K562 (cell line): ENCODE results near the gene MYCBP. TPM values are rescaled to one million over a fixed set of nuclear protein-coding genes. Genes with fewer than 3 reads are reported as not detected.

Source experiments
- ATF6 ChIP-seq: sonication (generic); formaldehyde crosslinking; IDR thresholded peaks from 2 replicates; pipeline ENCODE4 v1.4.0; 2020; ENCODE audit warnings: mild to moderate bottlenecking, missing genetic modification reagents
- E2F8 ChIP-seq: fragments of 450-650 bp; IDR thresholded peaks from 2 replicates; pipeline ENCODE4 v1.7.1; 2018; ENCODE audit warnings: mild to moderate bottlenecking, low read depth; ENCODE audit not compliant: partially characterized antibody
- FOXM1 ChIP-seq, 2 experiments: fragments of 450-650 bp in 1 of 2; sonication (generic) in 1 of 2; formaldehyde crosslinking in 1 of 2; IDR thresholded peaks; 2 replicates each; pipeline versions ENCODE4 v1.6.1 to v1.9.0; 2017 to 2022; ENCODE audit warnings: low read depth in 2 of 2, mild to moderate bottlenecking in 2 of 2, missing genetic modification reagents in 1 of 2, moderate library complexity in 1 of 2
- MAFK ChIP-seq: IDR thresholded peaks from 2 replicates; pipeline ENCODE4 v1.6.1; 2011; ENCODE audit warnings: low read length, improper control_type of control experiment
- NFXL1 ChIP-seq: fragments of 450-650 bp; formaldehyde crosslinking; IDR thresholded peaks from 2 replicates; pipeline ENCODE4 v1.4.0; 2021; ENCODE audit warnings: mild to moderate bottlenecking
- PRMT5 ChIP-seq: sonication (generic); formaldehyde crosslinking; IDR thresholded peaks from 2 replicates; pipeline ENCODE4 v1.5.0; 2020; ENCODE audit warnings: missing genetic modification reagents
- RBFOX2 ChIP-seq: fragments of 200-400 bp; formaldehyde crosslinking; IDR thresholded peaks from 2 replicates; pipeline ENCODE4 v1.6.1; 2017; ENCODE audit warnings: low read depth, mild to moderate bottlenecking, low read length, moderate library complexity
- SFPQ ChIP-seq: fragments of 200-400 bp; formaldehyde crosslinking; IDR thresholded peaks from 2 replicates; pipeline ENCODE4 v1.6.1; 2017; ENCODE audit warnings: mild to moderate bottlenecking, low read depth, low read length, moderate library complexity
- SREBF1 ChIP-seq: fragments of 150-350 bp; IDR thresholded peaks from 2 replicates; pipeline ENCODE4 v1.6.1; 2014; ENCODE audit warnings: antibody characterized with exemption, low read depth, low read length, borderline replicate concordance
- TAF1 ChIP-seq: IDR thresholded peaks from 2 replicates; pipeline ENCODE4 v1.6.1; 2011; ENCODE audit warnings: mild to moderate bottlenecking, low read length, moderate library complexity; ENCODE audit not compliant: insufficient read depth, control insufficient read depth, severe bottlenecking; ENCODE audit errors: extremely low read depth
- TAF7 ChIP-seq: fragments of 450-650 bp; IDR thresholded peaks from 2 replicates; pipeline ENCODE4 v1.6.1; 2016; ENCODE audit warnings: missing genetic modification characterization, missing compliant biosample characterization
- TCFL5 ChIP-seq: fragments of 250-450 bp; sonication (Bioruptor Pico); conservative IDR thresholded peaks from 2 replicates; pipeline ENCODE4 v1.6.1; 2021; ENCODE audit warnings: mild to moderate bottlenecking, moderate library complexity, matching md5 sums
- U2AF1 ChIP-seq: fragments of 200-400 bp; formaldehyde crosslinking; optimal IDR thresholded peaks from 2 replicates; pipeline ENCODE3; 2017; ENCODE audit warnings: mild to moderate bottlenecking, low read depth, low read length, moderate library complexity
- ZNF217 ChIP-seq: sonication (generic); formaldehyde crosslinking; IDR thresholded peaks from 2 replicates; pipeline ENCODE4 v1.8.0; 2022; ENCODE audit warnings: mild to moderate bottlenecking, missing genetic modification reagents
- polyA plus RNA-seq, 8 experiments: library from polyadenylated mRNA; depleted of rRNA in 4 of 8; stranded (reverse) in 5 of 8; unstranded in 3 of 8; fragments of >200 nt; fragmentation: Nextera tagmentation in 2 of 8; fragmentation: Illumina TruSeq in 1 of 8; extraction: Ambion mirVana in 2 of 8; extraction: Trizol in 1 of 8; gene quantifications; 2 replicates each; pipeline versions ENCODE4 v1.2.1 to v1.2.3, GENCODE V29; 2011 to 2014; ENCODE audit warnings: inconsistent platforms in 1 of 8, missing spikeins in 1 of 8
- total RNA-seq, 7 experiments: library from RNA; depleted of rRNA in 6 of 7; stranded (reverse); fragments of >200 nt in 6 of 7; fragmentation: Illumina TruSeq in 2 of 7; extraction: Trizol in 2 of 7; gene quantifications; 2 replicates each; pipeline versions ENCODE4 v1.2.1 to v1.2.3, GENCODE V29; 2011 to 2021; ENCODE audit warnings: low replicate concordance in 1 of 7
- TF ChIP-seq, protein P1 (sequence below): fragments of 250-450 bp; sonication (Bioruptor Pico); IDR thresholded peaks from 2 replicates; pipeline ENCODE4 v1.5.0; 2022; ENCODE audit warnings: mild to moderate bottlenecking
- TF ChIP-seq, protein P2 (sequence below): fragments of 450-650 bp; IDR thresholded peaks from 2 replicates; pipeline ENCODE4 v1.7.0; 2016; ENCODE audit warnings: borderline replicate concordance

The MYCBP gene
- total and polyA plus RNA-seq, 9 of the 15 experiments (the other 6 are each of a cell fraction or from before 2014, with no cell fraction given), result 32.3 to 253 (median 72.9) TPM

DNA sequence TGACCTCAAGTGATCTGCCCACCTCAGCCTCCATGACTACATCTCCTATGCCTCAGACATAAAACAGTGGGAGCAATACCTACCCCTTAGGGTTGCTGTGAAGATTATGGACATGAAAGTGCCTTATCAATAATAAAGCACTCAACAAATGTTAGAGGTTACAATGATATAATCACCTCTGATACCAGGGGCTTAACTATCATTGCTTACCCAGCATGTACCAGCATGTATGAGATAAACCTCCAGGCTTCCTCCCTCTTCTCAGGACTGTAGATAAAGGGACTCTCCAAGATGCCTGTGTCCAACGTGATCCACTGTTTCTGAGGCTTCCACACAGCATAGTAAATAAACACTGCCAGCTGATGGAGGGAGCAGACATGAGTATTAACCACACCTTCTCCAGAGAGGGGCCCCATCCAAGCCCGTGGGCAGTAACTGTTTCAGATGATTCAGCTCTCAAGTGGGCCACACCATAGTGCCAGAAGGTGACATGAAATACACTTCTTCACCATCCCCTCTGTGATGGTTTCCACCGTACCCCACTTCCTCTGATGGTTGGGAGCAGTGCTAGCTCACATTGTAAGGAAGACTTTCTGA lies 42.3 kb upstream of the MYCBP start (continued):
- no peak for TF ChIP-seq SREBF1
- no peak for TF ChIP-seq SFPQ
- TF ChIP-seq FOXM1 (IDR thresholded peaks at IDR 0.05; ENCODE audit: low read depth), result peak; percentile 95
- no peak for TF ChIP-seq FOXM1 (CRISPR knock-in tag; IDR thresholded peaks at IDR 0.05; ENCODE audit: low read depth)
- TF ChIP-seq PRMT5 (CRISPR knock-in tag), result no peak
- no peak for TF ChIP-seq NFXL1 (CRISPR knock-in tag)
- TF ChIP-seq TCFL5, result no peak
- TF ChIP-seq, protein P1, sequence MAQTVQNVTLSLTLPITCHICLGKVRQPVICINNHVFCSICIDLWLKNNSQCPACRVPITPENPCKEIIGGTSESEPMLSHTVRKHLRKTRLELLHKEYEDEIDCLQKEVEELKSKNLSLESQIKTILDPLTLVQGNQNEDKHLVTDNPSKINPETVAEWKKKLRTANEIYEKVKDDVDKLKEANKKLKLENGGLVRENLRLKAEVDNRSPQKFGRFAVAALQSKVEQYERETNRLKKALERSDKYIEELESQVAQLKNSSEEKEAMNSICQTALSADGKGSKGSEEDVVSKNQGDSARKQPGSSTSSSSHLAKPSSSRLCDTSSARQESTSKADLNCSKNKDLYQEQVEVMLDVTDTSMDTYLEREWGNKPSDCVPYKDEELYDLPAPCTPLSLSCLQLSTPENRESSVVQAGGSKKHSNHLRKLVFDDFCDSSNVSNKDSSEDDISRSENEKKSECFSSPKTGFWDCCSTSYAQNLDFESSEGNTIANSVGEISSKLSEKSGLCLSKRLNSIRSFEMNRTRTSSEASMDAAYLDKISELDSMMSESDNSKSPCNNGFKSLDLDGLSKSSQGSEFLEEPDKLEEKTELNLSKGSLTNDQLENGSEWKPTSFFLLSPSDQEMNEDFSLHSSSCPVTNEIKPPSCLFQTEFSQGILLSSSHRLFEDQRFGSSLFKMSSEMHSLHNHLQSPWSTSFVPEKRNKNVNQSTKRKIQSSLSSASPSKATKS (CRISPR knock-in tag), result no peak
- TF ChIP-seq TAF1, result no peak
- TF ChIP-seq U2AF1, result no peak
- no peak for TF ChIP-seq MAFK
- TF ChIP-seq TAF7 (tag), result no peak
- TF ChIP-seq RBFOX2, result no peak
- TF ChIP-seq E2F8, result no peak
- TF ChIP-seq ATF6 (CRISPR knock-in tag), result no peak
- no peak for TF ChIP-seq ZNF217
- TF ChIP-seq, protein P2, sequence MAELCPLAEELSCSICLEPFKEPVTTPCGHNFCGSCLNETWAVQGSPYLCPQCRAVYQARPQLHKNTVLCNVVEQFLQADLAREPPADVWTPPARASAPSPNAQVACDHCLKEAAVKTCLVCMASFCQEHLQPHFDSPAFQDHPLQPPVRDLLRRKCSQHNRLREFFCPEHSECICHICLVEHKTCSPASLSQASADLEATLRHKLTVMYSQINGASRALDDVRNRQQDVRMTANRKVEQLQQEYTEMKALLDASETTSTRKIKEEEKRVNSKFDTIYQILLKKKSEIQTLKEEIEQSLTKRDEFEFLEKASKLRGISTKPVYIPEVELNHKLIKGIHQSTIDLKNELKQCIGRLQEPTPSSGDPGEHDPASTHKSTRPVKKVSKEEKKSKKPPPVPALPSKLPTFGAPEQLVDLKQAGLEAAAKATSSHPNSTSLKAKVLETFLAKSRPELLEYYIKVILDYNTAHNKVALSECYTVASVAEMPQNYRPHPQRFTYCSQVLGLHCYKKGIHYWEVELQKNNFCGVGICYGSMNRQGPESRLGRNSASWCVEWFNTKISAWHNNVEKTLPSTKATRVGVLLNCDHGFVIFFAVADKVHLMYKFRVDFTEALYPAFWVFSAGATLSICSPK, result no peak
